Endothelial cell of umbilical vein (primary cell): ENCODE measurements around the gene FGD5. TPM values are rescaled to one million over a fixed set of nuclear protein-coding genes. Genes with fewer than 3 reads are reported as not detected.

Source experiments
- BruUV-seq: library from RNA; stranded (reverse); fragments of 400-500 nt; replicated peaks from 2 replicates; lab custom pipeline; 2021; lab: Mats Ljungman, UMichigan
- CTCF ChIA-PET: fragments of 300-600, 350-600 bp; sonication (Branson Sonifier 250); formaldehyde crosslinking; loops from one replicate; lab custom pipeline; 2021; ENCODE audit warnings: antibody characterized with exemption, inconsistent platforms; lab: Charles Lee
- POLR2A ChIA-PET: fragments of 300-600, 350-600 bp; sonication (Branson Sonifier 250); formaldehyde crosslinking; loops from one replicate; lab custom pipeline; 2021; ENCODE audit warnings: antibody characterized with exemption, inconsistent platforms; lab: Charles Lee
- DNase-seq: peaks from one replicate; pipeline ENCODE4 v3.0.0-alpha.2; 2011; ENCODE audit warnings: low read depth, low spot score
- FAIRE-seq: peaks from 2 replicates; lab custom pipeline; 2011; peaks lifted over from hg19 to GRCh38; lab: Jason Lieb, UNC
- H2AFZ ChIP-seq: 2 replicates; pipeline ENCODE4 v1.6.0; 2012; ENCODE audit warnings: low read depth, low read length, control low read depth, inconsistent platforms
- H3K27ac ChIP-seq: 2 replicates; pipeline ENCODE4 v1.5.1; 2011; ENCODE audit warnings: low read depth, mild to moderate bottlenecking, control low read depth, low read length, moderate library complexity; ENCODE audit not compliant: insufficient read depth
- H3K27me3 ChIP-seq, 2 experiments: 2 replicates each; pipeline versions ENCODE4 v1.6.0 to v1.6.1; 2011; ENCODE audit warnings: low read length in 2 of 2, mixed read lengths in 1 of 2; ENCODE audit not compliant: control insufficient read depth in 2 of 2, insufficient read depth in 2 of 2
- H3K36me3 ChIP-seq, 2 experiments: 2 replicates in 1 of 2; 3 replicates in 1 of 2; pipeline ENCODE4 v1.5.1; 2011; ENCODE audit warnings: low read length in 2 of 2, mild to moderate bottlenecking in 1 of 2, moderate library complexity in 1 of 2; ENCODE audit not compliant: control insufficient read depth in 2 of 2, insufficient read depth in 2 of 2; ENCODE audit errors: extremely low read depth in 1 of 2
- H3K4me1 ChIP-seq: 3 replicates; pipeline ENCODE4 v1.5.1; 2011; ENCODE audit warnings: mild to moderate bottlenecking, low read length; ENCODE audit not compliant: control insufficient read depth, insufficient read depth; ENCODE audit errors: extremely low read depth
- H3K4me2 ChIP-seq: 2 replicates; pipeline ENCODE4 v1.6.1; 2011; ENCODE audit warnings: low read length, control low read depth, mixed read lengths; ENCODE audit not compliant: insufficient read depth
- H3K4me3 ChIP-seq, 3 experiments: fragments of 200-600 bp in 1 of 3; sonication (generic), shearing (Covaris generic) in 1 of 3; replicated peaks in 1 of 3; 2 replicates each; pipeline ENCODE4 v1.5.1; 2011 to 2016; ENCODE audit warnings: control low read depth in 3 of 3, low read length in 3 of 3, mild to moderate bottlenecking in 2 of 3, inconsistent platforms in 1 of 3, low read depth in 1 of 3, moderate library complexity in 1 of 3; ENCODE audit not compliant: insufficient read depth in 1 of 3
- H3K79me2 ChIP-seq: 2 replicates; pipeline ENCODE4 v1.6.0; 2012; ENCODE audit warnings: low read length, inconsistent platforms; ENCODE audit not compliant: control insufficient read depth, insufficient read depth
- H3K9ac ChIP-seq: replicated peaks from 2 replicates; pipeline ENCODE3; 2011; ENCODE audit warnings: low read length, control low read depth; ENCODE audit not compliant: insufficient read depth; ENCODE audit errors: extremely low read depth
- H3K9me1 ChIP-seq: replicated peaks from 3 replicates; pipeline ENCODE4 v1.6.0; 2011; ENCODE audit warnings: mild to moderate bottlenecking, low read length; ENCODE audit not compliant: control insufficient read depth, insufficient read depth; ENCODE audit errors: extremely low read depth
- H3K9me3 ChIP-seq: replicated peaks from 2 replicates; pipeline ENCODE4 v1.5.1; 2012; ENCODE audit warnings: low read length, inconsistent platforms; ENCODE audit not compliant: control insufficient read depth, insufficient read depth
- H4K20me1 ChIP-seq: replicated peaks from 2 replicates; pipeline ENCODE3; 2011; ENCODE audit warnings: mild to moderate bottlenecking, low read length; ENCODE audit not compliant: control insufficient read depth, insufficient read depth; ENCODE audit errors: extremely low read depth
- FOS ChIP-seq: IDR thresholded peaks from 2 replicates; pipeline ENCODE4 v1.6.1; 2011; ENCODE audit warnings: mild to moderate bottlenecking, low read length, moderate library complexity, borderline replicate concordance; ENCODE audit not compliant: insufficient read depth
- MYC ChIP-seq: IDR thresholded peaks from one replicate; pipeline ENCODE4 v1.6.1; 2011; ENCODE audit warnings: mild to moderate bottlenecking, low read depth, low read length
- POLR2A ChIP-seq: IDR thresholded peaks from 2 replicates; pipeline ENCODE4 v1.6.1; 2012; ENCODE audit warnings: low read depth, mild to moderate bottlenecking, control low read depth, low read length
- POLR2AphosphoS5 ChIP-seq: IDR thresholded peaks from 2 replicates; pipeline ENCODE4 v1.6.1; 2012; ENCODE audit warnings: low read depth, mild to moderate bottlenecking, control low read depth, low read length, moderate library complexity; ENCODE audit not compliant: insufficient read depth
- dilution Hi-C: fragments of 300-500 bp; cut with MboI; formaldehyde crosslinking; loops from one replicate; pipeline ENCODE4 v1.15.0; 2019; ENCODE audit warnings: low sequenced_read_pairs; ENCODE audit not compliant: extremely low pct_ligation_motif_present
- intact Hi-C: fragments of 100-400 bp; cut with micrococcal nuclease; formaldehyde crosslinking; loops from one replicate; pipeline ENCODE4 v1.10.0; 2022
- polyA plus RNA-seq, 4 experiments: library from polyadenylated mRNA; depleted of rRNA in 3 of 4; stranded (reverse) in 3 of 4; unstranded in 1 of 4; fragments of >200 nt; gene quantifications; 2 replicates each; pipeline versions ENCODE4 v1.2.1 to v1.2.3, GENCODE V29; 2011 to 2012; ENCODE audit warnings: missing spikeins in 1 of 4
- total RNA-seq: library from RNA; stranded (reverse); gene quantifications from 2 replicates; pipeline ENCODE4 v1.2.3, GENCODE V29; 2021
- TF ChIP-seq, protein P1 (sequence below), 2 donors: IDR thresholded peaks; 1 replicate in 1 of 2; 2 replicates in 1 of 2; pipeline ENCODE4 v1.5.1; 2011; ENCODE audit warnings: low read length in 2 of 2, mild to moderate bottlenecking in 2 of 2, moderate library complexity in 2 of 2, control low read depth in 1 of 2, inconsistent platforms in 1 of 2, low read depth in 1 of 2; ENCODE audit not compliant: insufficient read depth in 1 of 2; ENCODE audit errors: extremely low read depth in 1 of 2

Gene FGD5
- total and polyA plus RNA-seq, 2 donors (not counting 3 experiments of a cell fraction or from before 2014, with no cell fraction given): 49.6 to 134 TPM

DNA sequence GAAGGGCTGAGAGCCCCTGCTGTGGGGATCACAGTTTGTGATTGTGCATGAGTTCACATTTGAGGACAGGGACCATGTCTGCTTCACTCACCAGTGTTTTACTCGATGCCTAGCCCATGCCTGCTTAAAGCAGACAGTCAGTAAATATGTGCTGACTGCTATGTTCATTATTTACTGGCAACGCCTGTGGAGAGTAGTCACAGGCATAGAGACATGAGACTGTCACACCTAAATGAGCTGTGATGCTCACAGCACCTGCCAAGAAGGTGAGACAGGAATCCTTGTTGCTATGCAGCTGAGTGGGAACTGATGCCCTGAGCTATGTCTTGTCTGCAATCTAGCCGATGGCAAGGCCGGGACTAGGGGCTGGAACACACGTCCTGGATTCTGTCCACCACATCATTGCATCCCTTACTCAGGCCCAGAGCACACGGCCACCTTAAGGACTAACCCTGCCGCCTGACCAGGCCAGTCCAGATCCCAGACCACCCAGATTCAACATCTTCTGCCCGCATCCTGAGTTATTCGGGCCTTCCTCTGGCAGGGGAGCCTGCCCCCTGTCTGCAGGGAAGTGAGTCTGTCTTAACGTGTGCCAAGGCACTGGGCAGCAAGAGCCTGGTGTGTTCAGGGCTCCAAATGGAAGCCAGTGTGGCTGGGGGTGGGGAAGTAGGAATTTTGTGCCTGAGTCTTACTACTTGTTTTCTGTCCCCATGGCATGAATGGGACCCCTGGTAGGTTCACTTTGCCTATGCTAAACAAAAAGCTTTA is 44.8 kb downstream of the FGD5 start:
- peak; percentile 37 for FAIRE-seq
- no TSS peak for BruUV-seq
- Histone ChIP-seq H3K36me3 (peaks cover 10 to 38% of the 10 kb centered on the region in 2 experiments), H3K4me1 (peaks cover 24% of the 10 kb centered on the region), H3K27me3 (no peaks in the 10 kb centered on the region), H3K79me2 (peaks cover 33% of the 10 kb centered on the region), H3K9me1 (no peaks in the 10 kb centered on the region), H3K9ac (no peak overlapping the region), H4K20me1 (peaks cover 3% of the 10 kb centered on the region), H3K27ac (no peak overlapping the region), H3K9me3 (no peaks in the 10 kb centered on the region), H3K4me2 (no peak overlapping the region), H3K4me3 (no peak overlapping the region), H2AFZ (no peak overlapping the region)
- intact Hi-C loops: loop anchor here (1.0 to 5.0 kb wide), 3 partner anchors 13 to 72 kb away; no protein-coding TSS in a partner anchor
- TF ChIP-seq POLR2A: no peak
- TF ChIP-seq FOS: no peak
- TF ChIP-seq, protein P1, sequence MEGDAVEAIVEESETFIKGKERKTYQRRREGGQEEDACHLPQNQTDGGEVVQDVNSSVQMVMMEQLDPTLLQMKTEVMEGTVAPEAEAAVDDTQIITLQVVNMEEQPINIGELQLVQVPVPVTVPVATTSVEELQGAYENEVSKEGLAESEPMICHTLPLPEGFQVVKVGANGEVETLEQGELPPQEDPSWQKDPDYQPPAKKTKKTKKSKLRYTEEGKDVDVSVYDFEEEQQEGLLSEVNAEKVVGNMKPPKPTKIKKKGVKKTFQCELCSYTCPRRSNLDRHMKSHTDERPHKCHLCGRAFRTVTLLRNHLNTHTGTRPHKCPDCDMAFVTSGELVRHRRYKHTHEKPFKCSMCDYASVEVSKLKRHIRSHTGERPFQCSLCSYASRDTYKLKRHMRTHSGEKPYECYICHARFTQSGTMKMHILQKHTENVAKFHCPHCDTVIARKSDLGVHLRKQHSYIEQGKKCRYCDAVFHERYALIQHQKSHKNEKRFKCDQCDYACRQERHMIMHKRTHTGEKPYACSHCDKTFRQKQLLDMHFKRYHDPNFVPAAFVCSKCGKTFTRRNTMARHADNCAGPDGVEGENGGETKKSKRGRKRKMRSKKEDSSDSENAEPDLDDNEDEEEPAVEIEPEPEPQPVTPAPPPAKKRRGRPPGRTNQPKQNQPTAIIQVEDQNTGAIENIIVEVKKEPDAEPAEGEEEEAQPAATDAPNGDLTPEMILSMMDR (IDR thresholded peaks at IDR 0.05; ENCODE audit: extremely low read depth in 1 of 2, insufficient read depth in 1 of 2, low read depth in 1 of 2, low read length in 2 of 2): peak; percentile 53 to 54
- dilution Hi-C loops: no loop called here
- CTCF ChIA-PET: interaction anchor here (0.6 to 1.9 kb wide), 13 partner anchors 11 to 82 kb away, joined by 3 to 13 read pairs (median 4); no protein-coding TSS in a partner anchor
- peak; percentile 40 for DNase-seq
- POLR2A ChIA-PET: no interaction called here

DNA sequence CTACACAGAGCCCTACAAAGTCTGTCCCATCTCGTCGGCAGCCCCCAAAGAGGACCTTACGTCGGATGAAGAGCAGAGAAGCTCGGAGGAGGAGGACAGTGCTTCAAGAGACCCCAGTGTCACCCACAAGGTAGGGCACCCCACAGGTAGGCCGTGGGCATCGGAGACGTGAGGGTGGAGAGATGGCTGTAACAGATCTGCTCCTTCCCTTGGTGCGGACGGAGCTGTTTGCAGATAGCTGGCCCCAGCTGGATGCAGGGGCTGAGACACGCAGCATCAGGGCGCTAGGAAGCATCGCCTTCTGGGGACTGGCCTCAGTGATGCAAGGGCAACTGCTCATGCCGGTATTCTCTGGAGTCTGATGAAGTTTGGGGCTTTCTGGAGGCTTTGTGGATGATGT is 45.4 kb downstream of the FGD5 start:
- FAIRE-seq (no peak), DNase-seq (no peak)
- ChIA-PET POLR2A (no interaction called here), CTCF (interaction anchor here (0.6 to 1.7 kb wide), 7 partner anchors 29 to 83 kb away, joined by 3 to 13 read pairs (median 4); no protein-coding TSS in a partner anchor)
- peaks cover 28% of the 10 kb centered on the region for H3K79me2 ChIP-seq
- no peak overlapping the region for H3K9ac ChIP-seq
- H3K9me3 ChIP-seq: no peaks in the 10 kb centered on the region
- H3K4me2 ChIP-seq: no peak overlapping the region
- no peak overlapping the region for H3K27ac ChIP-seq
- H4K20me1 ChIP-seq: peaks cover 3% of the 10 kb centered on the region
- H3K4me1 ChIP-seq: peaks cover 24% of the 10 kb centered on the region
- H3K9me1 ChIP-seq: no peaks in the 10 kb centered on the region
- TF ChIP-seq POLR2AphosphoS5: no peak
- TF ChIP-seq, protein P1 (IDR thresholded peaks at IDR 0.05; ENCODE audit: extremely low read depth in 1 of 2, insufficient read depth in 1 of 2, low read depth in 1 of 2, low read length in 2 of 2): no peak
- TF ChIP-seq MYC: no peak
- BruUV-seq: no TSS peak
- H3K4me3 ChIP-seq: no peak overlapping the region
- intact Hi-C loops (loop anchor here (5.0 kb wide), 1 partner anchor 52 kb away; no protein-coding TSS in a partner anchor), dilution Hi-C loops (no loop called here)
- peaks cover 10 to 41% of the 10 kb centered on the region in 2 experiments for H3K36me3 ChIP-seq
- H2AFZ ChIP-seq: no peak overlapping the region
- no peaks in the 10 kb centered on the region for H3K27me3 ChIP-seq
